ENCODE results near the gene AURKAIP1.
"Not testable (repeated sequence)": the region's sequence is repeated elsewhere in the genome, so short reads cannot be mapped to it uniquely, and the experiment has no call there.

Gene AURKAIP1

GRCh38 chr1:1374929-1375662, at the start of gene AURKAIP1:
TSS of gene AURKAIP1 (minus strand) at chr1:1375207. CDS start at chr1:1374756, 451 bp downstream.
- DNase-seq = peak; percentile 99

GRCh38 chr1:1424707-1425106, 49.7 kb upstream of the AURKAIP1 start:
- DNase-seq = no peak

- DNase-seq = no peak
Observed at GRCh38 chr1:1423245-1423597, 48.2 kb upstream of the AURKAIP1 start.

GRCh38 chr1:1422465-1423244, 47.6 kb upstream of the AURKAIP1 start:
- no peak for DNase-seq

GRCh38 chr1:1421907-1422464, 47.0 kb upstream of the AURKAIP1 start:
- DNase-seq = no peak

- DNase-seq = no peak
Observed at GRCh38 chr1:1421147-1421906, 46.3 kb upstream of the AURKAIP1 start, which contains the start of gene ANKRD65. TSS of gene ANKRD65 (minus strand) at chr1:1421276. CDS start at chr1:1421005, 271 bp downstream.

- no peak for DNase-seq
Observed at GRCh38 chr1:1420654-1421141, 45.7 kb upstream of the AURKAIP1 start.

- no peak for DNase-seq
Observed at GRCh38 chr1:1419813-1420653, 45.0 kb upstream of the AURKAIP1 start.

- no peak for DNase-seq
Observed at GRCh38 chr1:1419363-1419812, 44.4 kb upstream of the AURKAIP1 start.

GRCh38 chr1:1418464-1419362, 43.7 kb upstream of the AURKAIP1 start:
- DNase-seq = no peak

- DNase-seq = not testable (repeated sequence)
Observed at GRCh38 chr1:1417825-1418463, 42.9 kb upstream of the AURKAIP1 start.

- DNase-seq = not testable (repeated sequence)
Observed at GRCh38 chr1:1417396-1417795, 42.4 kb upstream of the AURKAIP1 start.

GRCh38 chr1:1415751-1416150, 40.7 kb upstream of the AURKAIP1 start:
- DNase-seq = no peak

- DNase-seq = not testable (repeated sequence)
Observed at GRCh38 chr1:1412311-1412902, 37.4 kb upstream of the AURKAIP1 start.

GRCh38 chr1:1411626-1412025, 36.6 kb upstream of the AURKAIP1 start:
- no peak for DNase-seq

GRCh38 chr1:1410238-1410637, 35.2 kb upstream of the AURKAIP1 start:
- not testable (repeated sequence) for DNase-seq

- no peak for DNase-seq
Observed at GRCh38 chr1:1407636-1408318, 32.8 kb upstream of the AURKAIP1 start.

- DNase-seq = peak; percentile 88
Observed at GRCh38 chr1:1406821-1407635, 32.0 kb upstream of the AURKAIP1 start, which contains the start of gene MRPL20. TSS of gene MRPL20 (minus strand) at chr1:1407293. CDS start at chr1:1407217, 76 bp downstream.

Measured in KG1 (cell line).